ENCODE data around the gene CLDN15.

GRCh38 chr7:101200504-101200861 is 37.1 kb downstream of the CLDN15 start:
- TF ChIP-seq, protein P1, sequence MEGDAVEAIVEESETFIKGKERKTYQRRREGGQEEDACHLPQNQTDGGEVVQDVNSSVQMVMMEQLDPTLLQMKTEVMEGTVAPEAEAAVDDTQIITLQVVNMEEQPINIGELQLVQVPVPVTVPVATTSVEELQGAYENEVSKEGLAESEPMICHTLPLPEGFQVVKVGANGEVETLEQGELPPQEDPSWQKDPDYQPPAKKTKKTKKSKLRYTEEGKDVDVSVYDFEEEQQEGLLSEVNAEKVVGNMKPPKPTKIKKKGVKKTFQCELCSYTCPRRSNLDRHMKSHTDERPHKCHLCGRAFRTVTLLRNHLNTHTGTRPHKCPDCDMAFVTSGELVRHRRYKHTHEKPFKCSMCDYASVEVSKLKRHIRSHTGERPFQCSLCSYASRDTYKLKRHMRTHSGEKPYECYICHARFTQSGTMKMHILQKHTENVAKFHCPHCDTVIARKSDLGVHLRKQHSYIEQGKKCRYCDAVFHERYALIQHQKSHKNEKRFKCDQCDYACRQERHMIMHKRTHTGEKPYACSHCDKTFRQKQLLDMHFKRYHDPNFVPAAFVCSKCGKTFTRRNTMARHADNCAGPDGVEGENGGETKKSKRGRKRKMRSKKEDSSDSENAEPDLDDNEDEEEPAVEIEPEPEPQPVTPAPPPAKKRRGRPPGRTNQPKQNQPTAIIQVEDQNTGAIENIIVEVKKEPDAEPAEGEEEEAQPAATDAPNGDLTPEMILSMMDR (IDR thresholded peaks at IDR 0.05), result no peak
- no peak for TF ChIP-seq EZH2 (IDR thresholded peaks at IDR 0.05; ENCODE audit: borderline replicate concordance, insufficient read depth, low read depth, low read length, poor library complexity, severe bottlenecking)

Measured in B cell (primary cell).